ENCODE results near the gene TSSK3. TPM values are rescaled to one million over a fixed set of nuclear protein-coding genes. Genes with fewer than 3 reads are reported as not detected.

The TSSK3 gene
- total and polyA plus RNA-seq, 7 experiments from 2014 or later, result 0.50 to 7.2 (median 2.7) TPM

GRCh38 chr1:32329931-32330466 is 32.3 kb upstream of the TSSK3 start:
- H3K27ac Mint-ChIP-seq, result peak overlapping the region; percentile 47 to 88 (median 72)
- intact Hi-C loops (cut with micrococcal nuclease), result no loop called here
- H3K4me3 Mint-ChIP-seq, result no peak overlapping the region
- Histone ChIP-seq H3K4me1 (ENCODE audit: control insufficient read depth in 2 of 2, insufficient read depth in 2 of 2, low read length in 2 of 2) (peaks cover 5 to 17% of the 10 kb centered on the region in 2 donors), H3K27ac (ENCODE audit: low read depth, low read length) (peak overlapping the region; percentile 2), H3K4me3 (ENCODE audit: low read length) (no peak overlapping the region), H3K36me3 (ENCODE audit: control insufficient read depth in 2 of 3, insufficient read depth in 3 of 3, low read length in 3 of 3) (peaks cover 33 to 73% (median 33%) of the 10 kb centered on the region in 3 experiments), H3K9me3 (ENCODE audit: control insufficient read depth in 2 of 3, low read length in 3 of 3) (no peaks in the 10 kb centered on the region), H3K27me3 (ENCODE audit: control insufficient read depth in 2 of 2, insufficient read depth in 2 of 2, low read length in 2 of 2) (no peaks in the 10 kb centered on the region)
- ATAC-seq (no peak), DNase-seq (no peak)
- ChIA-PET CTCF (no interaction called here), POLR2A (interaction anchor here (1.0 to 4.8 kb wide), 4 partner anchors 8 to 65 kb away, joined by 3 to 50 read pairs (median 8); partner anchors contain the start of gene BSDC1)
- peaks cover 19 to 42% (median 31%) of the 10 kb centered on the region in 7 donors for H3K4me1 Mint-ChIP-seq
- no peaks in the 10 kb centered on the region for H3K27me3 Mint-ChIP-seq
- peaks cover 8 to 40% (median 28%) of the 10 kb centered on the region in 5 donors for H3K36me3 Mint-ChIP-seq
- no peaks in the 10 kb centered on the region for H3K9me3 Mint-ChIP-seq

DNA sequence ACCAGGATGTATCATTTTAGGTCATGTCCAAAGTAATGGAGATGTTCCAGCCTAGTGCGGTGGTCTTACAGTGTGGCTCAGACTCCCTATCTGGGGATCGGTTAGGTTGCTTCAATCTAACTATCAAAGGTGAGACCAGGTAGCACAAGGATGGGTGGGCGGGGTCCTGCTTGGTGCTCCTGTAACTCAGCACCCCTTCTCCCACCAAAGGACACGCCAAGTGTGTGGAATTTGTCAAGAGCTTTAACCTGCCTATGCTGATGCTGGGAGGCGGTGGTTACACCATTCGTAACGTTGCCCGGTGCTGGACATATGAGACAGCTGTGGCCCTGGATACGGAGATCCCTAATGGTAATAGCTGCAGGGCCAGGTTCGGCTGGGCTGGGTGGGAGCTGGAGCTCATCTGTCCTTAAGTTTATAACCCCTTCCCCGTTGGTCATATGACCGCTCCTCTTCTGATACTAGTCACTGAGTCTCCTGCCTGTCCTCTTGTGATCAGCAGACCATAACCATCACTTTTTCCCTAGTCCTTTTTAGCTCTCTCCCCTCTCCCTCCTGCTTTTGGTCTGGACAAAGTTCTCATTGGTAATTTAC is 31.7 kb upstream of the TSSK3 start:
- POLR2A ChIA-PET, result interaction anchor here (0.7 to 4.8 kb wide), 7 partner anchors 9 to 81 kb away, joined by 3 to 50 read pairs (median 5); partner anchors contain the start of gene BSDC1

GRCh38 chr1:32331549-32331948 is 30.8 kb upstream of the TSSK3 start:
- no peaks in the 10 kb centered on the region for H3K27me3 ChIP-seq (ENCODE audit: control insufficient read depth in 2 of 2, insufficient read depth in 2 of 2, low read length in 2 of 2)
- peaks cover 30 to 61% (median 33%) of the 10 kb centered on the region in 3 experiments for H3K36me3 ChIP-seq (ENCODE audit: control insufficient read depth in 2 of 3, insufficient read depth in 3 of 3, low read length in 3 of 3)
- intact Hi-C loops (cut with micrococcal nuclease), result no loop called here
- Mint-ChIP-seq H3K4me3 (peak overlapping the region in 1 of 10 donors; percentile 56), H3K9me3 (no peaks in the 10 kb centered on the region), H3K27me3 (no peaks in the 10 kb centered on the region), H3K4me1 (peaks cover 16 to 37% (median 26%) of the 10 kb centered on the region in 7 donors), H3K36me3 (peaks cover 8 to 34% (median 22%) of the 10 kb centered on the region in 5 donors), H3K27ac (peak overlapping the region in 7 of 9 donors; percentile 31 to 87 (median 39))
- H3K4me3 ChIP-seq (ENCODE audit: low read length), result no peak overlapping the region
- CTCF ChIA-PET, result interaction anchor here (0.6 to 1.4 kb wide), 3 partner anchors 17 to 115 kb away, joined by 3 to 4 read pairs (median 3); no protein-coding TSS in a partner anchor
- H3K4me1 ChIP-seq (ENCODE audit: control insufficient read depth in 2 of 2, insufficient read depth in 2 of 2, low read length in 2 of 2), result peaks cover 8 to 20% of the 10 kb centered on the region in 2 donors
- no peaks in the 10 kb centered on the region for H3K9me3 ChIP-seq (ENCODE audit: control insufficient read depth in 2 of 3, low read length in 3 of 3)
- no peak for DNase-seq
- H3K27ac ChIP-seq (ENCODE audit: low read depth, low read length), result no peak overlapping the region
- POLR2A ChIA-PET, result interaction anchor here (0.6 to 6.3 kb wide), 10 partner anchors 9 to 262 kb away, joined by 3 to 64 read pairs (median 4); no protein-coding TSS in a partner anchor
- no peak for ATAC-seq

More for the DNA sequence above, 31.7 kb upstream of the TSSK3 start:
- no peaks in the 10 kb centered on the region for H3K27me3 Mint-ChIP-seq
- Histone ChIP-seq H3K27me3 (ENCODE audit: control insufficient read depth in 2 of 2, insufficient read depth in 2 of 2, low read length in 2 of 2) (no peaks in the 10 kb centered on the region), H3K4me1 (ENCODE audit: control insufficient read depth in 2 of 2, insufficient read depth in 2 of 2, low read length in 2 of 2) (peaks cover 5 to 17% of the 10 kb centered on the region in 2 donors), H3K36me3 (ENCODE audit: control insufficient read depth in 2 of 3, insufficient read depth in 3 of 3, low read length in 3 of 3) (peaks cover 30 to 68% (median 33%) of the 10 kb centered on the region in 3 experiments), H3K9me3 (ENCODE audit: control insufficient read depth in 2 of 3, low read length in 3 of 3) (no peaks in the 10 kb centered on the region), H3K4me3 (ENCODE audit: low read length) (no peak overlapping the region), H3K27ac (ENCODE audit: low read depth, low read length) (no peak overlapping the region)
- intact Hi-C loops (cut with micrococcal nuclease), result no loop called here
- H3K27ac Mint-ChIP-seq, result peak overlapping the region in 8 of 9 donors; percentile 3 to 88 (median 38)
- no peak for ATAC-seq
- peaks cover 17 to 37% (median 26%) of the 10 kb centered on the region in 7 donors for H3K4me1 Mint-ChIP-seq
- CTCF ChIA-PET, result no interaction called here
- no peaks in the 10 kb centered on the region for H3K9me3 Mint-ChIP-seq
- H3K36me3 Mint-ChIP-seq, result peaks cover 8 to 34% (median 22%) of the 10 kb centered on the region in 5 donors
- DNase-seq, result no peak
- H3K4me3 Mint-ChIP-seq, result no peak overlapping the region

- intact Hi-C loops (cut with micrococcal nuclease), result no loop called here
- POLR2A ChIA-PET, result interaction anchor here (0.6 to 6.3 kb wide), 10 partner anchors 10 to 263 kb away, joined by 3 to 64 read pairs (median 4); partner anchors contain the start of gene LCK
- H3K4me1 ChIP-seq (ENCODE audit: control insufficient read depth in 2 of 2, insufficient read depth in 2 of 2, low read length in 2 of 2), result peaks cover 18 to 30% of the 10 kb centered on the region in 2 donors
- H3K27ac ChIP-seq (ENCODE audit: low read depth, low read length), result no peak overlapping the region
- Mint-ChIP-seq H3K27ac (peak overlapping the region in 7 of 9 donors; percentile 34 to 95 (median 55)), H3K27me3 (no peaks in the 10 kb centered on the region), H3K36me3 (peaks cover 8 to 31% (median 17%) of the 10 kb centered on the region in 5 donors), H3K4me3 (no peak overlapping the region), H3K9me3 (no peaks in the 10 kb centered on the region), H3K4me1 (peaks cover 24 to 43% (median 36%) of the 10 kb centered on the region in 7 donors)
- no peaks in the 10 kb centered on the region for H3K27me3 ChIP-seq (ENCODE audit: control insufficient read depth in 2 of 2, insufficient read depth in 2 of 2, low read length in 2 of 2)
- CTCF ChIA-PET, result interaction anchor here (0.6 to 1.8 kb wide), 8 partner anchors 11 to 1553 kb away, joined by 3 to 6 read pairs (median 4); no protein-coding TSS in a partner anchor
- DNase-seq, result no peak
- no peaks in the 10 kb centered on the region for H3K9me3 ChIP-seq (ENCODE audit: control insufficient read depth in 2 of 3, low read length in 3 of 3)
- no peak overlapping the region for H3K4me3 ChIP-seq (ENCODE audit: low read length)
- H3K36me3 ChIP-seq (ENCODE audit: control insufficient read depth in 2 of 3, insufficient read depth in 3 of 3, low read length in 3 of 3), result peaks cover 25 to 53% (median 30%) of the 10 kb centered on the region in 3 experiments
- ATAC-seq, result no peak
Observed at GRCh38 chr1:32332290-32333079, 29.9 kb upstream of the TSSK3 start.

DNA sequence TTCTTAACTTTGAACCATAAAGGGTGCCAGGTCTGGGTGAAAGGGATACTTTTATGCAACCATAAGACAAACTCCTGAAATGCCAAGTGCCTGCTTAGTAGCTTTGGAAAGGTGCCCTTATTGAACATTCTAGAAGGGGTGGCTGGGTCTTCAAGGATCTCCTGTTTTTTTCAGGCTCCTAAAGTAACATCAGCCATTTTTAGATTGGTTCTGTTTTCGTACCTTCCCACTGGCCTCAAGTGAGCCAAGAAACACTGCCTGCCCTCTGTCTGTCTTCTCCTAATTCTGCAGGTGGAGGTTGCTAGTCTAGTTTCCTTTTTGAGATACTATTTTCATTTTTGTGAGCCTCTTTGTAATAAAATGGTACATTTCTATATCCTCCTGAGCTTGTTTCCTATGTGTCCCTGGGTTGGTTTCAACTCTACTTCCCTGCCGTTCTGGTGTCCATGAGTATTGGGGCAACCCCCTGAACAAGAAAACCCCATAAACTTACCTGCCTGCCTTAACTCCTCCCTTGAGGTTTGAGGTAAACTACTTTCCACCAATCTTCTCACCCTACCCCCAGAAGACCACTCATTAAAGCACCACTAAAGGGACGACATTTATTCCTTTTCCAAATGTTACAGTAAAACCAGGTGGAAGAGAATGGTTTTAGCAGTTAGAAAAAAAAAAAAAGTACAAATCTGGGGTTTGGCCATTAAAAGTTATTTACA is 28.9 kb upstream of the TSSK3 start:
- H3K4me3 Mint-ChIP-seq, result peak overlapping the region; percentile 1 to 93 (median 80)
- Histone ChIP-seq H3K4me1 (ENCODE audit: control insufficient read depth in 2 of 2, insufficient read depth in 2 of 2, low read length in 2 of 2) (peaks cover 20 to 33% of the 10 kb centered on the region in 2 donors), H3K9me3 (ENCODE audit: control insufficient read depth in 2 of 3, low read length in 3 of 3) (no peaks in the 10 kb centered on the region), H3K4me3 (ENCODE audit: low read length) (no peak overlapping the region), H3K27ac (ENCODE audit: low read depth, low read length) (peak overlapping the region; percentile 70), H3K27me3 (ENCODE audit: control insufficient read depth in 2 of 2, insufficient read depth in 2 of 2, low read length in 2 of 2) (no peaks in the 10 kb centered on the region), H3K36me3 (ENCODE audit: control insufficient read depth in 2 of 3, insufficient read depth in 3 of 3, low read length in 3 of 3) (peaks cover 15 to 44% (median 23%) of the 10 kb centered on the region in 3 experiments)
- peaks cover 8 to 27% (median 13%) of the 10 kb centered on the region in 5 donors for H3K36me3 Mint-ChIP-seq
- ATAC-seq (no peak), DNase-seq (no peak)
- ChIA-PET CTCF (interaction anchor here (0.6 to 1.8 kb wide), 6 partner anchors 12 to 93 kb away, joined by 3 to 6 read pairs (median 4); no protein-coding TSS in a partner anchor), POLR2A (interaction anchor here (0.7 to 6.3 kb wide), 9 partner anchors 11 to 122 kb away, joined by 3 to 64 read pairs (median 4); partner anchors contain the start of gene LCK)
- H3K4me1 Mint-ChIP-seq, result peaks cover 31 to 50% (median 41%) of the 10 kb centered on the region in 7 donors
- H3K27ac Mint-ChIP-seq, result peak overlapping the region; percentile 5 to 95 (median 80)
- H3K27me3 Mint-ChIP-seq, result no peaks in the 10 kb centered on the region
- intact Hi-C loops (cut with micrococcal nuclease), result no loop called here
- H3K9me3 Mint-ChIP-seq, result no peaks in the 10 kb centered on the region

All from naive thymus-derived CD4-positive, alpha-beta T cell (primary cell).